ENCODE data around the gene FRMD4A.
A peak's percentile ranks its signal among the peaks of the same experiment; 100 is the strongest.

Gene FRMD4A

GRCh38 chr10:14340051-14340744 is 9.5 kb upstream of the FRMD4A start:
- DNase-seq (ENCODE audit: low read depth in 2 of 2): no peak

- DNase-seq (ENCODE audit: low read depth in 2 of 2): no peak
These were observed 6.0 kb upstream of the FRMD4A start for GRCh38 chr10:14336736-14337135.

GRCh38 chr10:14334771-14335170 is 4.0 kb upstream of the FRMD4A start:
- DNase-seq (ENCODE audit: low read depth in 2 of 2): no peak

- DNase-seq (ENCODE audit: low read depth in 2 of 2): no peak
These were observed 2.9 kb upstream of the FRMD4A start for GRCh38 chr10:14333606-14334005.

GRCh38 chr10:14332903-14333302 is 2.2 kb upstream of the FRMD4A start:
- no peak for DNase-seq (ENCODE audit: low read depth in 2 of 2)

- DNase-seq (ENCODE audit: low read depth in 2 of 2): no peak
These were observed 964 bp downstream of the FRMD4A start for GRCh38 chr10:14329746-14330173.

- no peak for DNase-seq (ENCODE audit: low read depth in 2 of 2)
These were observed 1.6 kb downstream of the FRMD4A start for GRCh38 chr10:14328881-14329672.

GRCh38 chr10:14327527-14327926 is 3.2 kb downstream of the FRMD4A start:
- DNase-seq (ENCODE audit: low read depth in 2 of 2): no peak

GRCh38 chr10:14326581-14326980 is 4.1 kb downstream of the FRMD4A start:
- no peak for DNase-seq (ENCODE audit: low read depth in 2 of 2)

- DNase-seq (ENCODE audit: low read depth in 2 of 2): peak in 1 of 2 donors; percentile 23
These were observed 5.3 kb downstream of the FRMD4A start for GRCh38 chr10:14325325-14325955.

GRCh38 chr10:14322526-14323188 is 8.1 kb downstream of the FRMD4A start:
- no peak for DNase-seq (ENCODE audit: low read depth in 2 of 2)

- DNase-seq (ENCODE audit: low read depth in 2 of 2): no peak
These were observed 12.7 kb downstream of the FRMD4A start for GRCh38 chr10:14318007-14318406.

GRCh38 chr10:14312014-14312413 is 18.7 kb downstream of the FRMD4A start:
- DNase-seq (ENCODE audit: low read depth in 2 of 2): no peak

GRCh38 chr10:14311206-14311957 is 19.3 kb downstream of the FRMD4A start:
- no peak for DNase-seq (ENCODE audit: low read depth in 2 of 2)

GRCh38 chr10:14309593-14309992 is 21.1 kb downstream of the FRMD4A start:
- no peak for DNase-seq (ENCODE audit: low read depth in 2 of 2)

- DNase-seq (ENCODE audit: low read depth in 2 of 2): no peak
These were observed 24.5 kb downstream of the FRMD4A start for GRCh38 chr10:14306190-14306589.

GRCh38 chr10:14304046-14304445 is 26.7 kb downstream of the FRMD4A start:
- no peak for DNase-seq (ENCODE audit: low read depth in 2 of 2)

GRCh38 chr10:14302035-14302434 is 28.7 kb downstream of the FRMD4A start:
- no peak for DNase-seq (ENCODE audit: low read depth in 2 of 2)

- DNase-seq (ENCODE audit: low read depth in 2 of 2): no peak
These were observed 31.2 kb downstream of the FRMD4A start for GRCh38 chr10:14299556-14299955.

- no peak for DNase-seq (ENCODE audit: low read depth in 2 of 2)
These were observed 34.5 kb downstream of the FRMD4A start for GRCh38 chr10:14296065-14296709.

All from stimulated activated CD8-positive, alpha-beta memory T cell treated with anti-CD3 and anti-CD28 coated beads, Interleukin-7, amount 100 ng/mL, for 1 hour (primary cell).